Mucosa of stomach (tissue), 1 donor: ENCODE results near the gene AMZ2.
"Not testable (repeated sequence)": the region's sequence is repeated elsewhere in the genome, so short reads cannot be mapped to it uniquely, and the experiment has no call there.

ENCODE experiments used
- H3K27me3 ChIP-seq: one replicate; pipeline ENCODE4 v1.7.0; 2013; ENCODE audit warnings: mild to moderate bottlenecking, low read length; ENCODE audit not compliant: control insufficient read depth, insufficient read depth
- H3K36me3 ChIP-seq: one replicate; pipeline ENCODE4 v1.7.0; 2013; ENCODE audit warnings: low read length; ENCODE audit not compliant: control insufficient read depth, insufficient read depth
- H3K4me1 ChIP-seq: one replicate; pipeline ENCODE4 v1.7.0; 2013; ENCODE audit warnings: mild to moderate bottlenecking, low read length; ENCODE audit not compliant: control insufficient read depth, insufficient read depth
- H3K4me3 ChIP-seq: one replicate; pipeline ENCODE4 v1.7.0; 2013; ENCODE audit warnings: low read length
- H3K9ac ChIP-seq: one replicate; pipeline ENCODE4 v1.7.0; 2013; ENCODE audit warnings: mild to moderate bottlenecking, low read length, moderate library complexity
- H3K9me3 ChIP-seq: one replicate; pipeline ENCODE4 v1.7.0; 2013; ENCODE audit warnings: mild to moderate bottlenecking, low read length, moderate library complexity; ENCODE audit not compliant: control insufficient read depth
- donor health status: Pancreatic carcinoma.

The AMZ2 gene

GRCh38 chr17:68228817-68229570 lies 18.8 kb upstream of the AMZ2 start:
- Histone ChIP-seq H3K9ac (no peak overlapping the region), H3K4me1 (no peaks in the 10 kb centered on the region), H3K9me3 (no peaks in the 10 kb centered on the region), H3K4me3 (no peak overlapping the region), H3K27me3 (no peaks in the 10 kb centered on the region), H3K36me3 (no peaks in the 10 kb centered on the region)

GRCh38 chr17:68229619-68230018 lies 18.2 kb upstream of the AMZ2 start:
- H3K9ac ChIP-seq, result no peak overlapping the region
- no peaks in the 10 kb centered on the region for H3K4me1 ChIP-seq
- H3K4me3 ChIP-seq, result no peak overlapping the region
- H3K36me3 ChIP-seq, result no peaks in the 10 kb centered on the region
- H3K9me3 ChIP-seq, result no peaks in the 10 kb centered on the region
- no peaks in the 10 kb centered on the region for H3K27me3 ChIP-seq

GRCh38 chr17:68231131-68231530 lies 16.7 kb upstream of the AMZ2 start:
- not testable (repeated sequence) for H3K36me3 ChIP-seq, H3K4me1 ChIP-seq, H3K4me3 ChIP-seq, H3K9me3 ChIP-seq, H3K27me3 ChIP-seq, H3K9ac ChIP-seq

GRCh38 chr17:68231541-68231940 lies 16.3 kb upstream of the AMZ2 start:
- no peak overlapping the region for H3K4me3 ChIP-seq
- H3K27me3 ChIP-seq, result no peaks in the 10 kb centered on the region
- H3K4me1 ChIP-seq, result no peaks in the 10 kb centered on the region
- no peaks in the 10 kb centered on the region for H3K9me3 ChIP-seq
- no peak overlapping the region for H3K9ac ChIP-seq
- H3K36me3 ChIP-seq, result no peaks in the 10 kb centered on the region

- not testable (repeated sequence) for H3K9me3 ChIP-seq, H3K36me3 ChIP-seq, H3K27me3 ChIP-seq, H3K4me3 ChIP-seq, H3K9ac ChIP-seq, H3K4me1 ChIP-seq
Observed at GRCh38 chr17:68232741-68233140, 15.1 kb upstream of the AMZ2 start.

GRCh38 chr17:68234726-68235335 lies 13.0 kb upstream of the AMZ2 start:
- H3K9me3 ChIP-seq, H3K36me3 ChIP-seq, H3K27me3 ChIP-seq, H3K4me1 ChIP-seq, H3K9ac ChIP-seq, H3K4me3 ChIP-seq: not testable (repeated sequence)

GRCh38 chr17:68235336-68235791 lies 12.5 kb upstream of the AMZ2 start:
- not testable (repeated sequence) for H3K4me3 ChIP-seq, H3K4me1 ChIP-seq, H3K9ac ChIP-seq

GRCh38 chr17:68237369-68238163 lies 10.3 kb upstream of the AMZ2 start:
- not testable (repeated sequence) for H3K27me3 ChIP-seq, H3K36me3 ChIP-seq, H3K9ac ChIP-seq, H3K9me3 ChIP-seq, H3K4me3 ChIP-seq, H3K4me1 ChIP-seq

More at GRCh38 chr17:68235336-68235791, 12.5 kb upstream of the AMZ2 start:
- not testable (repeated sequence) for H3K27me3 ChIP-seq, H3K36me3 ChIP-seq, H3K9me3 ChIP-seq

GRCh38 chr17:68238164-68238870 lies 9.5 kb upstream of the AMZ2 start:
- H3K9me3 ChIP-seq, result no peaks in the 10 kb centered on the region
- no peaks in the 10 kb centered on the region for H3K4me1 ChIP-seq
- H3K36me3 ChIP-seq, result no peaks in the 10 kb centered on the region
- no peak overlapping the region for H3K4me3 ChIP-seq
- H3K27me3 ChIP-seq, result no peaks in the 10 kb centered on the region
- no peak overlapping the region for H3K9ac ChIP-seq

GRCh38 chr17:68238871-68239253 lies 9.0 kb upstream of the AMZ2 start:
- H3K36me3 ChIP-seq, result no peaks in the 10 kb centered on the region
- H3K4me1 ChIP-seq, result no peaks in the 10 kb centered on the region
- no peaks in the 10 kb centered on the region for H3K9me3 ChIP-seq
- H3K9ac ChIP-seq, result no peak overlapping the region
- no peak overlapping the region for H3K4me3 ChIP-seq
- no peaks in the 10 kb centered on the region for H3K27me3 ChIP-seq

GRCh38 chr17:68239632-68240366 lies 8.0 kb upstream of the AMZ2 start:
- H3K4me1 ChIP-seq, result no peaks in the 10 kb centered on the region
- no peaks in the 10 kb centered on the region for H3K27me3 ChIP-seq
- no peak overlapping the region for H3K4me3 ChIP-seq
- H3K36me3 ChIP-seq, result no peaks in the 10 kb centered on the region
- no peak overlapping the region for H3K9ac ChIP-seq
- no peaks in the 10 kb centered on the region for H3K9me3 ChIP-seq
